GM23338 (cell line): ENCODE measurements around the gene TBX3.

Experiments used
- CREB1 ChIP-seq: fragments of 250-450 bp; sonication (Bioruptor Pico); IDR thresholded peaks from 2 replicates; pipeline ENCODE4 v1.5.0; 2020; ENCODE audit warnings: low read depth, mild to moderate bottlenecking, moderate library complexity
- CTCF ChIP-seq, 2 experiments: fragments of 200-600 bp in 1 of 2; sonication (generic) in 1 of 2; conservative IDR thresholded peaks; 2 replicates each; pipeline versions ENCODE4 v1.5.1 to v1.6.1; 2016 to 2017; ENCODE audit warnings: antibody characterized with exemption in 2 of 2, low read depth in 2 of 2, mild to moderate bottlenecking in 2 of 2, moderate library complexity in 1 of 2
- ETS1 ChIP-seq: IDR thresholded peaks from 2 replicates; pipeline ENCODE4 v1.6.1; 2016; ENCODE audit warnings: antibody characterized with exemption
- EZH2 ChIP-seq: fragments of 200-600 bp; sonication (generic); IDR thresholded peaks from one replicate; pipeline ENCODE4 v1.8.0; 2017; ENCODE audit warnings: antibody characterized with exemption, mild to moderate bottlenecking, low read depth; ENCODE audit not compliant: unreplicated experiment
- EZH2phosphoT487 ChIP-seq: fragments of 200-600 bp; sonication (generic); IDR thresholded peaks from one replicate; pipeline ENCODE4 v1.8.1; 2018; ENCODE audit warnings: antibody characterized with exemption; ENCODE audit not compliant: unreplicated experiment
- JUNB ChIP-seq: IDR thresholded peaks from one replicate; pipeline ENCODE4 v1.6.1; 2016; ENCODE audit warnings: antibody characterized with exemption; ENCODE audit not compliant: unreplicated experiment
- POLR2AphosphoS5 ChIP-seq: IDR thresholded peaks from 2 replicates; pipeline ENCODE4 v1.6.1; 2016; ENCODE audit warnings: antibody characterized with exemption, low read depth
- REST ChIP-seq: IDR thresholded peaks from one replicate; pipeline ENCODE4 v1.6.1; 2018; ENCODE audit warnings: antibody characterized with exemption; ENCODE audit not compliant: unreplicated experiment
- ZNF331 ChIP-seq: fragments of 250-450 bp; sonication (Bioruptor Pico); IDR thresholded peaks from 2 replicates; pipeline ENCODE4 v1.5.0; 2020; ENCODE audit warnings: low read depth, mild to moderate bottlenecking, moderate library complexity
- ZNF462 ChIP-seq: fragments of 250-450 bp; sonication (Bioruptor Pico); IDR thresholded peaks from 2 replicates; pipeline ENCODE4 v1.5.0; 2020; ENCODE audit warnings: mild to moderate bottlenecking, moderate library complexity

GRCh38 chr12:114692186-114693058 is 8.4 kb upstream of the TBX3 start:
- TF ChIP-seq CTCF (conservative IDR thresholded peaks at IDR 0.05; ENCODE audit: low read depth in 2 of 2): 0 out of 4 replicates have a peak, but pooled peaks of 1 of the 2 experiments have one; percentile 10
- TF ChIP-seq CREB1 (CRISPR knock-in tag): no peak
- no peak for TF ChIP-seq JUNB
- no peak for TF ChIP-seq POLR2AphosphoS5
- TF ChIP-seq EZH2phosphoT487: peak; percentile 51
- TF ChIP-seq EZH2: peak; percentile 98
- TF ChIP-seq REST: no peak
- TF ChIP-seq ZNF331 (CRISPR knock-in tag): no peak
- no peak for TF ChIP-seq ETS1
- no peak for TF ChIP-seq ZNF462 (CRISPR knock-in tag)
